HepG2 (cell line): ENCODE measurements around the gene ARHGEF7. TPM values are rescaled to one million over a fixed set of nuclear protein-coding genes. Genes with fewer than 3 reads are reported as not detected.

Source experiments
- ATAC-seq: fragments of 200-7000 bp; cut with Tn5 transposase; 3 replicates; pipeline ENCODE4 v1.9.1; 2020; ENCODE audit warnings: mild to moderate bottlenecking, moderate library complexity
- BruUV-seq: library from RNA; stranded (reverse); fragments of 400-500 nt; replicated peaks from 2 replicates; lab custom pipeline; 2021; lab: Mats Ljungman, UMichigan
- CTCF ChIA-PET: fragments of 300-600 bp; formaldehyde crosslinking; extraction: SDS; loops from one replicate; lab custom pipeline; 2021; ENCODE audit warnings: low total read pairs, inconsistent platforms, low intra/inter-chr PET ratio; lab: Yijun Ruan, JAX
- POLR2A ChIA-PET: fragments of 350-600 bp; sonication (Branson Sonifier 250); formaldehyde crosslinking; loops from one replicate; lab custom pipeline; 2020; ENCODE audit warnings: antibody characterized with exemption, inconsistent platforms; lab: Yijun Ruan, JAX
- DNase-seq: peaks from one replicate; pipeline ENCODE4 v3.0.0-alpha.2; 2015; ENCODE audit warnings: low spot score
- FAIRE-seq: peaks from 3 replicates; lab custom pipeline; 2011; peaks lifted over from hg19 to GRCh38; lab: Jason Lieb, UNC
- H2AFZ ChIP-seq: one replicate; pipeline ENCODE4 v1.6.1; 2011; ENCODE audit warnings: low read length, inconsistent platforms
- H3K27ac ChIP-seq: fragments of 300-600 bp; 3 replicates; pipeline ENCODE4 v1.8.0; 2011; ENCODE audit warnings: mixed run types, mild to moderate bottlenecking, mixed read lengths, low read length, inconsistent platforms; ENCODE audit not compliant: insufficient read depth; ENCODE audit errors: extremely low read length
- H3K27me3 ChIP-seq, 2 experiments: fragments of 200-600 bp in 1 of 2; 2 replicates in 1 of 2; 3 replicates in 1 of 2; pipeline versions ENCODE4 v1.6.0 to v1.8.0; 2011; ENCODE audit warnings: low read length in 2 of 2, mild to moderate bottlenecking in 2 of 2, moderate library complexity in 2 of 2, inconsistent platforms in 1 of 2; ENCODE audit not compliant: insufficient read depth in 2 of 2, control insufficient read depth in 1 of 2
- H3K36me3 ChIP-seq, 2 experiments: fragments of 200-600 bp in 1 of 2; replicated peaks in 1 of 2; 2 replicates in 1 of 2; 3 replicates in 1 of 2; pipeline versions ENCODE4 v1.5.1 to v1.8.0; 2011; ENCODE audit warnings: low read length in 2 of 2, inconsistent platforms in 1 of 2; ENCODE audit not compliant: insufficient read depth in 2 of 2, control insufficient read depth in 1 of 2
- H3K4me1 ChIP-seq: 2 replicates; pipeline ENCODE4 v1.5.1; 2012; ENCODE audit warnings: low read length, inconsistent platforms; ENCODE audit not compliant: insufficient read depth
- H3K4me2 ChIP-seq: 2 replicates; pipeline ENCODE4 v1.6.0; 2011; ENCODE audit warnings: low read depth, low read length, inconsistent platforms
- H3K4me3 ChIP-seq, 3 experiments: fragments of 200-600 bp in 1 of 3; sonication (generic), shearing (Covaris generic) in 1 of 3; replicated peaks in 1 of 3; 2 replicates each; pipeline ENCODE4 v1.5.1; 2011 to 2016; ENCODE audit warnings: low read length in 3 of 3, inconsistent platforms in 2 of 3, low read depth in 2 of 3, mild to moderate bottlenecking in 2 of 3, control low read depth in 1 of 3, mixed read lengths in 1 of 3; ENCODE audit not compliant: insufficient read depth in 1 of 3
- H3K79me2 ChIP-seq: one replicate; pipeline ENCODE4 v1.6.1; 2011; ENCODE audit warnings: low read length, inconsistent platforms; ENCODE audit not compliant: insufficient read depth
- H3K9ac ChIP-seq: 2 replicates; pipeline ENCODE4 v1.6.0; 2011; ENCODE audit warnings: mild to moderate bottlenecking, low read depth, low read length, inconsistent platforms; ENCODE audit not compliant: insufficient read depth
- H3K9me3 ChIP-seq: 2 replicates; pipeline ENCODE4 v1.5.1; 2012; ENCODE audit warnings: mild to moderate bottlenecking, low read length
- H4K20me1 ChIP-seq: 2 replicates; pipeline ENCODE4 v1.6.0; 2011; ENCODE audit warnings: inconsistent platforms, mild to moderate bottlenecking, low read length, moderate library complexity; ENCODE audit not compliant: insufficient read depth
- ETV5 ChIP-seq: IDR thresholded peaks from 2 replicates; pipeline ENCODE4 v1.6.1; 2018; ENCODE audit warnings: missing biosample characterization, missing genetic modification reagents, inconsistent platforms, borderline replicate concordance
- RXRA ChIP-seq: sonication (generic); formaldehyde crosslinking; IDR thresholded peaks from 2 replicates; pipeline ENCODE4 v1.5.1; 2020; ENCODE audit warnings: missing genetic modification reagents
- SP2 ChIP-seq: sonication (generic); formaldehyde crosslinking; IDR thresholded peaks from 2 replicates; pipeline ENCODE4 v1.5.1; 2020; ENCODE audit warnings: mild to moderate bottlenecking, missing genetic modification reagents
- ZBTB33 ChIP-seq: sonication (generic); formaldehyde crosslinking; IDR thresholded peaks from 2 replicates; pipeline ENCODE4 v1.4.0; 2020; ENCODE audit warnings: missing genetic modification reagents
- ZNF234 ChIP-seq: sonication (generic); formaldehyde crosslinking; conservative IDR thresholded peaks from 2 replicates; pipeline ENCODE4 v1.5.1; 2020; ENCODE audit warnings: mild to moderate bottlenecking, missing genetic modification reagents
- ZNF510 ChIP-seq: sonication (generic); formaldehyde crosslinking; IDR thresholded peaks from 2 replicates; pipeline ENCODE4 v1.4.0; 2020; ENCODE audit warnings: low read depth, mild to moderate bottlenecking, missing genetic modification reagents
- ZNF772 ChIP-seq: sonication (generic); formaldehyde crosslinking; IDR thresholded peaks from 2 replicates; pipeline ENCODE4 v1.5.0; 2020; ENCODE audit warnings: mild to moderate bottlenecking, missing genetic modification reagents
- WGBS: methylation state at CpG from one replicate; pipeline ENCODE4 v1.1.6; 2017; ENCODE audit warnings: low lambda C conversion rate; 5-methylcytosine and 5-hydroxymethylcytosine counted together
- in situ Hi-C: cut with HindIII; loops from 2 replicates; pipeline ENCODE4 v1.10.0; 2017; ENCODE audit warnings: low pct_unique_long_range_greater_than_20kb; ENCODE audit not compliant: extremely low pct_ligation_motif_present
- intact Hi-C: fragments of 100-400 bp; cut with micrococcal nuclease; formaldehyde crosslinking; loops from one replicate; pipeline ENCODE4 v1.10.0; 2022; ENCODE audit not compliant: unreplicated experiment
- polyA plus RNA-seq, 8 experiments: library from polyadenylated mRNA; depleted of rRNA in 3 of 8; stranded (reverse) in 7 of 8; unstranded in 1 of 8; fragments of >200 nt; fragmentation: Illumina TruSeq in 4 of 8; extraction: Trizol in 4 of 8; gene quantifications; 2 replicates each; pipeline versions ENCODE4 v1.2.1 to v1.2.3, GENCODE V29; 2011 to 2016; ENCODE audit warnings: low read depth in 4 of 8, missing spikeins in 1 of 8, mixed read lengths in 1 of 8; ENCODE audit not compliant: insufficient read depth in 1 of 8
- total RNA-seq, 5 experiments: library from RNA; depleted of rRNA; stranded (reverse); fragments of >200 nt; fragmentation: Illumina TruSeq; extraction: Trizol; gene quantifications; 2 replicates each; pipeline ENCODE4 v1.2.3, GENCODE V29; 2016; ENCODE audit warnings: low read depth in 1 of 5

ARHGEF7 gene
- total and polyA plus RNA-seq, 2 of the 13 experiments (the other 11 are each of a cell fraction or from before 2014, with no cell fraction given): 15.7 to 22.3 TPM

DNA sequence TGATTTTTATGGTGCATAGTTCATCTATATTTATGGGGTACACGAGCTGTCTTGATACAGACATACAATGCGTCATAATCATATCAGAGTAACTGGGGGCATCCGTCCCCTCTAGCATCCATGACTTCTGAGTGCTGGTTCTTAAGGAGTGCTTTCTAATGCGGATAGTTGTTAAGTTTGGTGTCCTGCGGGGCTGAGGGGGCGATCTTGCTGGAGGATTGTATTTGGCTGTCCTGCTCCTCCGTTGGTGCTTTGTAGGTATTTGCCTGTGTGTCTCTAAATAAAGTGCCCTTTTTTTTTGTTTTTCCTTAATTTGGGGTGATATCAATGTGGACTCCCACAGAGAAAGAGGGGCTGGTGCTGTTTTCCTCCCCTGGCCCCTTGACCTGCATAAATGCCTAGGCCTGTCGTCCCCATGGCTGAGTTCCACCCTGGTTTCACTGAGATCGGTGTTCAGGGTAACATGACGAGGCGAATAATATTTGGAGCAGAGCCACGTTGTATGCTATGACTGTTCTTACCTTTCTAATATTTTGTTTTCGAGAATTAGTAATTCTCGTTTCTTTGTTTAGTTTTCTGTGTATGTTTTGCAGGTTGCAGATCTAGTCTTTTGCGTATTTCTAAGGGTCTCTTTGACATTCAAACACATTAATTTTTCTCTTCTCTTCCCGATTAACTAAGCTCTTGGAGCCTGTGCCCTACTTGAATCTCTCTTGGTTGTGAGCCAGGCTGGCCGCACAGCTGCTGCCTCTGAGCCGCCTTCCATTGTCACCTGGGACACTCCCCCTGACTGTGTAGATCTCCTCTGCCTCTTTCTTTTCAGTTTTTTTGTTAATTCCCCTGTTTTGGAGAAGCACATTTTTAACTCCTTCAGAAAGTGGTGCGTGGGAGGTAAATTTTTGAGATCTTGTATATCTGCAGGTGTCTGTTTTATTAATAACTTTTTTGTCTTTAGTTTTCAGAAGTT lies 100.3 kb downstream of the ARHGEF7 start:
- H3K4me2 ChIP-seq: no peak overlapping the region
- no TSS peak for BruUV-seq
- DNase-seq (no peak), FAIRE-seq (no peak), ATAC-seq (no peak)
- H3K9me3 ChIP-seq: no peaks in the 10 kb centered on the region
- peaks cover 26% of the 10 kb centered on the region; the same call in 1 of the 2 replicates for H4K20me1 ChIP-seq
- H3K4me1 ChIP-seq: no peaks in the 10 kb centered on the region
- no peak overlapping the region for H3K4me3 ChIP-seq
- no peak overlapping the region for H3K9ac ChIP-seq
- in situ Hi-C loops (loop anchor here (25.0 kb wide), 1 partner anchor 278 kb away; no protein-coding TSS in a partner anchor), intact Hi-C loops (loop anchor here (1.0 to 10.0 kb wide), 4 partner anchors 63 to 271 kb away; no protein-coding TSS in a partner anchor)
- H3K27me3 ChIP-seq: no peaks in the 10 kb centered on the region
- no peak overlapping the region for H2AFZ ChIP-seq
- ChIA-PET POLR2A (no interaction called here), CTCF (interaction anchor here (0.9 kb wide), 1 partner anchor 62 kb away, joined by 3 read pairs; no protein-coding TSS in a partner anchor)
- TF ChIP-seq RXRA (CRISPR knock-in tag): no peak
- TF ChIP-seq ZBTB33 (CRISPR knock-in tag): no peak
- no peak for TF ChIP-seq ZNF772 (CRISPR knock-in tag)
- TF ChIP-seq ZNF510 (CRISPR knock-in tag): no peak
- TF ChIP-seq ZNF234 (CRISPR knock-in tag): no peak
- TF ChIP-seq SP2 (CRISPR knock-in tag): no peak
- no peak for TF ChIP-seq ETV5 (CRISPR knock-in tag)
- 93% methylated on average over 19 of the region's 19 CpGs for WGBS
- H3K36me3 ChIP-seq: peaks cover 4 to 17% of the 10 kb centered on the region in 2 experiments; a peak in 3 of 5 replicates
- H3K27ac ChIP-seq: no peak overlapping the region
- peaks cover 46% of the 10 kb centered on the region for H3K79me2 ChIP-seq
